ENCODE measurements around the gene NTNG1.

DNA sequence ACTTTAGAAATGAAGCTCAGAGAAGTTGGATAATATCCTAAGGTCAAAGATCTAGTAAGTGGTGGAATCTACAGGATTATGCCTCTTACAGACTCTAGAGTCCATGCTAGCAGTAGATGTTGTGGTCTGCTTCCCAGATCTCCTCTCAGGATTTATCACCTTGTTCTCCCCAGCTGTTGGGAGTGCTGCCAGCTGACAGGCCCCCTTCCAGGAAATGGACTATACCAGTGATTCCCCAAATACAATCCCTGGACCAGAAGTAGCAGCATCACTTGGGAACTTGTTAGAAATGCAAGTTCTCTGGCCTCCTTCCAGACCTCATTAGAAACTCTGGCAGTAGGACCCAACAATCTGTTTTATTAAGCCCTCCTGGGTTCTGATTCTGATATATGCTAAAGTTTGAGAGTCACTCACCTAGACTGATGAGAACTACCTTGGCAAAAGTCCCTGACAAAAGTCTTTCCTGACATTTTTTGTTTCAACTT lies 24.5 kb upstream of the NTNG1 start:
- no peak for TF ChIP-seq POLR2A (IDR thresholded peaks at IDR 0.05; ENCODE audit: low read length)
- no peak for TF ChIP-seq GATA1 (IDR thresholded peaks at IDR 0.05; ENCODE audit: low read depth, low read length)

All from erythroblast (primary cell).